Fibroblast of villous mesenchyme (primary cell): ENCODE data around the gene TADA1. TPM values are rescaled to one million over a fixed set of nuclear protein-coding genes. Genes with fewer than 3 reads are reported as not detected.

Source experiments
- DNase-seq: peaks from one replicate; pipeline ENCODE4 v3.0.0-alpha.2; 2010; ENCODE audit warnings: low read depth
- H3K4me3 ChIP-seq: 2 replicates; pipeline ENCODE4 v1.5.1; 2011; ENCODE audit warnings: low read depth, mild to moderate bottlenecking, low read length
- total RNA-seq: library from RNA; depleted of rRNA; stranded (reverse); fragments of >200 nt; gene quantifications from 2 replicates; pipeline ENCODE4 v1.2.3, GENCODE V29; 2012
- TF ChIP-seq, protein P1 (sequence below): IDR thresholded peaks from 2 replicates; pipeline ENCODE4 v1.5.1; 2012; ENCODE audit warnings: low read depth, mild to moderate bottlenecking, low read length; ENCODE audit not compliant: insufficient read depth

Gene TADA1
- total RNA-seq, 1 donor: 16.0 TPM

DNA sequence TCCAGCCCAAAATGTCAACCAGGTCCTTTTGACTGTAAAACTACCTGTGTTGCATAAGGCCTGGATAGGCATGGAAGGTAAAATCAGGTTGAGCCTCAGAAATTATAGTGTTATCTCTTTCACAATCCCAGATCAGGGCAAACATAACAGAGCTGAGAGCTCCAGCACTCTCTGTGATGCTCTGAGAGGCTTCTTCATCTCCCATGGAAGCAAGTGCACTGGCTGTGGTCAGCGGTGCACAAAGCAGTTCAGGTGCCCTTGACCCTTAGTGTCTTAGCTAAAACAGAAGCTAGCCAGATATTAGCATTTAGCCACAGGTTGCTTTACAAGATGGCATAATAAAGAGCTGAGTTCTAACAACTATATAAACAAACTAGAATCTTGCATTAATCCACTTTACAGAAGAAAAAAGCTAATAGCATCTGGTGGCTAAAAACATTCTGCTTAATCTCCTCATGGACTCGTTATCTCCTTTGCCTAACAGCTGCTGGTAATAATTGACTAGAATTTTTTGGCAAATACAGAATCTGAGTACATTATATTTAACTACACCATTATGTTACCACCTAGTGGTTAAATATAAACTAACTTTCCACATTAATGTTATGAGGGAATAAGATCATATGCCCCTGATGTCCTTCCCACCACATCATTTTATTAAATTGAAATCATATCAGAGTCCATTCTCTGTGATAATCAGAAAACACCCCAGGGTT is 62.4 kb downstream of the TADA1 start:
- DNase-seq: no peak
- no peak overlapping the region for H3K4me3 ChIP-seq
- TF ChIP-seq, protein P1, sequence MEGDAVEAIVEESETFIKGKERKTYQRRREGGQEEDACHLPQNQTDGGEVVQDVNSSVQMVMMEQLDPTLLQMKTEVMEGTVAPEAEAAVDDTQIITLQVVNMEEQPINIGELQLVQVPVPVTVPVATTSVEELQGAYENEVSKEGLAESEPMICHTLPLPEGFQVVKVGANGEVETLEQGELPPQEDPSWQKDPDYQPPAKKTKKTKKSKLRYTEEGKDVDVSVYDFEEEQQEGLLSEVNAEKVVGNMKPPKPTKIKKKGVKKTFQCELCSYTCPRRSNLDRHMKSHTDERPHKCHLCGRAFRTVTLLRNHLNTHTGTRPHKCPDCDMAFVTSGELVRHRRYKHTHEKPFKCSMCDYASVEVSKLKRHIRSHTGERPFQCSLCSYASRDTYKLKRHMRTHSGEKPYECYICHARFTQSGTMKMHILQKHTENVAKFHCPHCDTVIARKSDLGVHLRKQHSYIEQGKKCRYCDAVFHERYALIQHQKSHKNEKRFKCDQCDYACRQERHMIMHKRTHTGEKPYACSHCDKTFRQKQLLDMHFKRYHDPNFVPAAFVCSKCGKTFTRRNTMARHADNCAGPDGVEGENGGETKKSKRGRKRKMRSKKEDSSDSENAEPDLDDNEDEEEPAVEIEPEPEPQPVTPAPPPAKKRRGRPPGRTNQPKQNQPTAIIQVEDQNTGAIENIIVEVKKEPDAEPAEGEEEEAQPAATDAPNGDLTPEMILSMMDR: no peak

GRCh38 chr1:166811691-166812090 is 64.4 kb downstream of the TADA1 start:
- TF ChIP-seq, protein P1: no peak
- DNase-seq: peak; percentile 23
- H3K4me3 ChIP-seq: no peak overlapping the region

DNA sequence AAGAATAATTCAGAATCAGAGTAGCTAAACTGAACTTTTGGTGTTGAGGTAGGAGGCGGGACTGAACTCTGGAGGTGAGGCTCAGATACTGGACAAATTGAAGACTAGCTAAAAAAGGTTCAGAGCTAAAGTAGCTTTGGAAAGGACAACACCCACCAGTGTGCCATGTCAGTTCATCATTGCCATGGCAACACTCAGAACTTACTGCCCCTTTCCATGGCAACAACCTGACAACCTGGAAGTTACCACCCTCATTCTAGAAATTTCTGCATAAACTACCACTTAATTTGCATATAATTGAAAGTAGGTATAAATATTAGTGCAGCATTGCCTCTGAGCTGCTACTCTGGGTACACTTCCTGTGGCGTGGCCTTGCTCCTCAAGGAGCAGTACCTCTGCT is 67.1 kb downstream of the TADA1 start:
- TF ChIP-seq, protein P1: no peak
- DNase-seq: no peak
- no peak overlapping the region for H3K4me3 ChIP-seq

Other genes starting within 250 kb of the TADA1 start
- gene POGK, start 36.8 kb downstream of the TADA1 start, total RNA-seq: 27.1 and 36.7 TPM in 2 replicates
- 0.32 and 0.43 TPM in 2 replicates for gene ILDR2, start 99.3 kb upstream of the TADA1 start, total RNA-seq
- gene MAEL, start 113.0 kb upstream of the TADA1 start, total RNA-seq: 8.6 and 11.3 TPM in 2 replicates
- gene GPA33, start 214.1 kb upstream of the TADA1 start, total RNA-seq: not detected in 2 replicates
- gene STYXL2, start 217.8 kb upstream of the TADA1 start, total RNA-seq: not detected in 2 replicates